IPS-15b (cell line): ENCODE data around the gene S100A1.

Experiments
- H3K27me3 ChIP-seq: one replicate; pipeline ENCODE4 v1.6.1; 2013; ENCODE audit warnings: low read length; ENCODE audit not compliant: control insufficient read depth, insufficient read depth
- H3K36me3 ChIP-seq: one replicate; pipeline ENCODE4 v1.6.1; 2013; ENCODE audit warnings: low read length; ENCODE audit not compliant: control insufficient read depth, insufficient read depth
- H3K4me1 ChIP-seq: one replicate; pipeline ENCODE4 v1.6.1; 2013; ENCODE audit warnings: mild to moderate bottlenecking, low read length; ENCODE audit not compliant: control insufficient read depth, insufficient read depth
- H3K4me3 ChIP-seq: one replicate; pipeline ENCODE4 v1.5.1; 2013; ENCODE audit warnings: low read depth, low read length
- H3K9ac ChIP-seq: one replicate; pipeline ENCODE4 v1.6.1; 2013; ENCODE audit warnings: low read depth, mild to moderate bottlenecking, low read length
- H3K9me3 ChIP-seq: one replicate; pipeline ENCODE4 v1.6.1; 2013; ENCODE audit warnings: mild to moderate bottlenecking, low read length; ENCODE audit not compliant: control insufficient read depth, insufficient read depth

S100A1 gene

GRCh38 chr1:153623101-153623500 is 5.1 kb upstream of the S100A1 start:
- no peaks in the 10 kb centered on the region for H3K27me3 ChIP-seq
- H3K9me3 ChIP-seq, result no peaks in the 10 kb centered on the region
- no peaks in the 10 kb centered on the region for H3K36me3 ChIP-seq
- peaks cover 11% of the 10 kb centered on the region for H3K4me1 ChIP-seq
- no peak overlapping the region for H3K4me3 ChIP-seq
- H3K9ac ChIP-seq, result no peak overlapping the region

- peaks cover 11% of the 10 kb centered on the region for H3K4me1 ChIP-seq
- no peaks in the 10 kb centered on the region for H3K36me3 ChIP-seq
- H3K9me3 ChIP-seq, result no peaks in the 10 kb centered on the region
- no peak overlapping the region for H3K9ac ChIP-seq
- H3K27me3 ChIP-seq, result no peaks in the 10 kb centered on the region
- H3K4me3 ChIP-seq, result no peak overlapping the region
These were observed 3.1 kb upstream of the S100A1 start for GRCh38 chr1:153624965-153625611.

GRCh38 chr1:153626477-153626903 is 1.7 kb upstream of the S100A1 start:
- Histone ChIP-seq H3K9ac (peak overlapping the region; percentile 85), H3K4me1 (peaks cover 11% of the 10 kb centered on the region), H3K36me3 (no peaks in the 10 kb centered on the region), H3K9me3 (no peaks in the 10 kb centered on the region), H3K4me3 (peak overlapping the region; percentile 82), H3K27me3 (no peaks in the 10 kb centered on the region)

GRCh38 chr1:153626904-153627714 is 1.1 kb upstream of the S100A1 start, which contains the start of gene S100A13:
S100A13 (minus strand) TSS chr1:153627505; CDS start chr1:153626472, 1,033 bp downstream.
- H3K27me3 ChIP-seq, result no peaks in the 10 kb centered on the region
- H3K9ac ChIP-seq, result peak within 1 kb of the TSS; percentile 85
- no peaks in the 10 kb centered on the region for H3K9me3 ChIP-seq
- peaks cover 11% of the 10 kb centered on the region for H3K4me1 ChIP-seq
- H3K36me3 ChIP-seq, result no peaks in the 10 kb centered on the region
- peak within 1 kb of the TSS; percentile 82 for H3K4me3 ChIP-seq

- H3K9ac ChIP-seq, result peak overlapping the region; percentile 24
- H3K4me1 ChIP-seq, result peaks cover 9% of the 10 kb centered on the region
- no peaks in the 10 kb centered on the region for H3K9me3 ChIP-seq
These were observed 556 bp downstream of the S100A1 start for GRCh38 chr1:153628638-153629342.

GRCh38 chr1:153629343-153629665 is 1.1 kb downstream of the S100A1 start:
- Histone ChIP-seq H3K27me3 (no peaks in the 10 kb centered on the region), H3K9ac (no peak overlapping the region), H3K4me1 (peaks cover 9% of the 10 kb centered on the region), H3K9me3 (no peaks in the 10 kb centered on the region), H3K4me3 (no peak overlapping the region), H3K36me3 (no peaks in the 10 kb centered on the region)

More at GRCh38 chr1:153628638-153629342, 556 bp downstream of the S100A1 start:
- H3K36me3 ChIP-seq, result no peaks in the 10 kb centered on the region
- H3K27me3 ChIP-seq, result no peaks in the 10 kb centered on the region
- no peak overlapping the region for H3K4me3 ChIP-seq

GRCh38 chr1:153629971-153630370 is 1.7 kb downstream of the S100A1 start:
- no peak overlapping the region for H3K9ac ChIP-seq

GRCh38 chr1:153630384-153630783 is 2.1 kb downstream of the S100A1 start:
- H3K9ac ChIP-seq, result no peak overlapping the region
- no peaks in the 10 kb centered on the region for H3K36me3 ChIP-seq
- peaks cover 9% of the 10 kb centered on the region for H3K4me1 ChIP-seq
- no peaks in the 10 kb centered on the region for H3K27me3 ChIP-seq
- H3K9me3 ChIP-seq, result no peaks in the 10 kb centered on the region
- H3K4me3 ChIP-seq, result no peak overlapping the region

More at GRCh38 chr1:153629971-153630370, 1.7 kb downstream of the S100A1 start:
- Histone ChIP-seq H3K27me3 (no peaks in the 10 kb centered on the region), H3K4me3 (no peak overlapping the region), H3K4me1 (peaks cover 9% of the 10 kb centered on the region), H3K36me3 (no peaks in the 10 kb centered on the region), H3K9me3 (no peaks in the 10 kb centered on the region)

- Histone ChIP-seq H3K9ac (no peak overlapping the region), H3K9me3 (no peaks in the 10 kb centered on the region), H3K36me3 (peaks cover 2% of the 10 kb centered on the region), H3K27me3 (no peaks in the 10 kb centered on the region), H3K4me3 (no peak overlapping the region), H3K4me1 (peaks cover 8% of the 10 kb centered on the region)
These were observed 3.1 kb downstream of the S100A1 start for GRCh38 chr1:153631047-153632022.

- Histone ChIP-seq H3K27me3 (no peaks in the 10 kb centered on the region), H3K9me3 (no peaks in the 10 kb centered on the region), H3K9ac (no peak overlapping the region), H3K36me3 (peaks cover 16% of the 10 kb centered on the region), H3K4me1 (no peaks in the 10 kb centered on the region), H3K4me3 (peak overlapping the region; percentile 99)
These were observed 5.0 kb downstream of the S100A1 start for GRCh38 chr1:153633161-153633753.
